Epithelial cell of esophagus (primary cell): ENCODE data around the gene PDE6C.
A peak's percentile ranks its signal among the peaks of the same experiment; 100 is the strongest.

ENCODE experiments used
- DNase-seq: peaks from one replicate; pipeline ENCODE4 v3.0.0; 2010; ENCODE audit warnings: low read depth
- H3K4me3 ChIP-seq: 2 replicates; pipeline ENCODE4 v1.5.1; 2011; ENCODE audit warnings: mild to moderate bottlenecking, low read length, control low read depth
- CTCF ChIP-seq: IDR thresholded peaks from 2 replicates; pipeline ENCODE4 v1.5.1; 2011; ENCODE audit warnings: low read depth, mild to moderate bottlenecking, low read length, control low read depth, inconsistent platforms; ENCODE audit not compliant: insufficient read depth; ENCODE audit errors: missing control alignments

PDE6C gene

GRCh38 chr10:93594518-93594917 is 17.8 kb upstream of the PDE6C start:
- no peak for DNase-seq
- no peak overlapping the region for H3K4me3 ChIP-seq
- no peak for TF ChIP-seq CTCF

GRCh38 chr10:93595378-93596161 is 16.8 kb upstream of the PDE6C start:
- no peak for TF ChIP-seq CTCF
- DNase-seq, result no peak
- H3K4me3 ChIP-seq, result no peak overlapping the region

GRCh38 chr10:93596539-93596938 is 15.8 kb upstream of the PDE6C start:
- no peak overlapping the region for H3K4me3 ChIP-seq
- DNase-seq, result no peak
- TF ChIP-seq CTCF, result no peak

- no peak for TF ChIP-seq CTCF
- no peak for DNase-seq
- H3K4me3 ChIP-seq, result no peak overlapping the region
These were observed 15.2 kb upstream of the PDE6C start for GRCh38 chr10:93597075-93597599.

GRCh38 chr10:93598157-93598556 is 14.2 kb upstream of the PDE6C start:
- H3K4me3 ChIP-seq, result no peak overlapping the region
- no peak for TF ChIP-seq CTCF
- peak; percentile 66 for DNase-seq

- no peak overlapping the region for H3K4me3 ChIP-seq
- no peak for DNase-seq
- TF ChIP-seq CTCF, result no peak
These were observed 13.0 kb upstream of the PDE6C start for GRCh38 chr10:93599335-93599734.

GRCh38 chr10:93599778-93600177 is 12.6 kb upstream of the PDE6C start:
- DNase-seq, result no peak
- no peak for TF ChIP-seq CTCF
- no peak overlapping the region for H3K4me3 ChIP-seq
